HUES6 (cell line): ENCODE measurements around the gene MEGF11.

Source experiments
- H3K27ac ChIP-seq: 2 replicates; pipeline ENCODE4 v1.7.0; 2013; ENCODE audit warnings: low read depth, mild to moderate bottlenecking, low read length, inconsistent platforms
- H3K27me3 ChIP-seq: 2 replicates; pipeline ENCODE4 v1.6.1; 2013; ENCODE audit warnings: low read length; ENCODE audit not compliant: control insufficient read depth, insufficient read depth
- H3K36me3 ChIP-seq: 2 replicates; pipeline ENCODE4 v1.6.1; 2013; ENCODE audit warnings: low read length; ENCODE audit not compliant: control insufficient read depth, insufficient read depth
- H3K4me1 ChIP-seq: 2 replicates; pipeline ENCODE4 v1.6.1; 2013; ENCODE audit warnings: low read length; ENCODE audit not compliant: control insufficient read depth, insufficient read depth
- H3K4me3 ChIP-seq: 2 replicates; pipeline ENCODE4 v1.5.1; 2013; ENCODE audit warnings: low read depth, low read length
- H3K9ac ChIP-seq: one replicate; pipeline ENCODE4 v1.6.1; 2013; ENCODE audit warnings: mild to moderate bottlenecking, low read length
- H3K9me3 ChIP-seq: 2 replicates; pipeline ENCODE4 v1.6.1; 2013; ENCODE audit warnings: low read depth, low read length; ENCODE audit not compliant: control insufficient read depth, insufficient read depth

The MEGF11 gene

GRCh38 chr15:66226736-66227135, 26.8 kb downstream of the MEGF11 start:
- Histone ChIP-seq H3K9me3 (peaks cover 5% of the 10 kb centered on the region; the same call in 1 of the 2 replicates), H3K4me3 (no peak overlapping the region)

DNA sequence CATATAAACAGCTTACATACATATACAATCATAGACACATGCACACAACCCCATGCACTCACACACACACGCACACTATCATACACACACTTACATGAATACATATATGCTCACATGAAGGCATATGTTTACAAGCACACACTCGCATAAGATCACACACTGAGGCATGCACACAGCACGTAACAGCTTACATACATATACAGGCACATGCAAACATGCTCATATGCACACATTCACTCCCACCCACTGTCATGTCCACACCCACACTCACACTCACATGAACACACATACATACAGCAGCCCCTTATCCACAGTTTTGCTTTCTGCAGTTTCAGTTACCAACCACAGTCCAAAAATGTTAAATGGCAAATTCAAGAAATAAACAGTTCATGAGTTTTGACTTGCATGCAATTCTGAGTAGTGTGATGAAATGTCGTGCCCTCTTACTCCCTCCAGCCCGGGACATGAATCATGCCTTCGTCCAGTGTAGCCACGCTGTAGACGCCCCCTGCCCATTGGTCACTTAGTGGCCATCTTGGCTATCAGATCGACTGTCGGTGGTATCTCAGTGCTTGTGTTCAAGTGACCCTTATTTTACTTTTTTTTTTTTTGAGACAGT, 27.8 kb downstream of the MEGF11 start:
- Histone ChIP-seq H3K36me3 (no peaks in the 10 kb centered on the region), H3K9me3 (peaks cover 5% of the 10 kb centered on the region; the same call in 1 of the 2 replicates), H3K27ac (no peak overlapping the region), H3K9ac (no peak overlapping the region), H3K4me1 (no peaks in the 10 kb centered on the region; the same call in 1 of the 2 replicates), H3K4me3 (no peak overlapping the region), H3K27me3 (no peaks in the 10 kb centered on the region)

More at GRCh38 chr15:66226736-66227135, 26.8 kb downstream of the MEGF11 start:
- H3K27ac ChIP-seq = no peak overlapping the region
- no peaks in the 10 kb centered on the region; the same call in 1 of the 2 replicates for H3K4me1 ChIP-seq
- no peaks in the 10 kb centered on the region for H3K36me3 ChIP-seq
- H3K27me3 ChIP-seq = no peaks in the 10 kb centered on the region
- H3K9ac ChIP-seq = no peak overlapping the region

- H3K27ac ChIP-seq = no peak overlapping the region
- H3K27me3 ChIP-seq = no peaks in the 10 kb centered on the region
- no peak overlapping the region for H3K9ac ChIP-seq
- no peaks in the 10 kb centered on the region; the same call in 1 of the 2 replicates for H3K4me1 ChIP-seq
- H3K9me3 ChIP-seq = peaks cover 5% of the 10 kb centered on the region; the same call in 1 of the 2 replicates
- no peaks in the 10 kb centered on the region for H3K36me3 ChIP-seq
- H3K4me3 ChIP-seq = no peak overlapping the region
Measured at GRCh38 chr15:66224946-66225345, 28.6 kb downstream of the MEGF11 start.

- no peak overlapping the region for H3K9ac ChIP-seq
- no peak overlapping the region for H3K27ac ChIP-seq
- H3K9me3 ChIP-seq = no peaks in the 10 kb centered on the region
- no peak overlapping the region for H3K4me3 ChIP-seq
- H3K4me1 ChIP-seq = no peaks in the 10 kb centered on the region
- H3K36me3 ChIP-seq = no peaks in the 10 kb centered on the region
- no peaks in the 10 kb centered on the region for H3K27me3 ChIP-seq
Measured at GRCh38 chr15:66222273-66223198, 31.0 kb downstream of the MEGF11 start.

- Histone ChIP-seq H3K9ac (no peak overlapping the region), H3K27me3 (no peaks in the 10 kb centered on the region), H3K27ac (no peak overlapping the region), H3K36me3 (no peaks in the 10 kb centered on the region), H3K9me3 (no peaks in the 10 kb centered on the region), H3K4me1 (no peaks in the 10 kb centered on the region), H3K4me3 (no peak overlapping the region)
Measured at GRCh38 chr15:66221126-66221525, 32.4 kb downstream of the MEGF11 start.

- H3K9ac ChIP-seq = no peak overlapping the region
- no peaks in the 10 kb centered on the region for H3K9me3 ChIP-seq
- H3K27ac ChIP-seq = no peak overlapping the region
- H3K27me3 ChIP-seq = no peaks in the 10 kb centered on the region
- no peaks in the 10 kb centered on the region for H3K4me1 ChIP-seq
- H3K4me3 ChIP-seq = no peak overlapping the region
- H3K36me3 ChIP-seq = no peaks in the 10 kb centered on the region
Measured at GRCh38 chr15:66220601-66221000, 32.9 kb downstream of the MEGF11 start.

DNA sequence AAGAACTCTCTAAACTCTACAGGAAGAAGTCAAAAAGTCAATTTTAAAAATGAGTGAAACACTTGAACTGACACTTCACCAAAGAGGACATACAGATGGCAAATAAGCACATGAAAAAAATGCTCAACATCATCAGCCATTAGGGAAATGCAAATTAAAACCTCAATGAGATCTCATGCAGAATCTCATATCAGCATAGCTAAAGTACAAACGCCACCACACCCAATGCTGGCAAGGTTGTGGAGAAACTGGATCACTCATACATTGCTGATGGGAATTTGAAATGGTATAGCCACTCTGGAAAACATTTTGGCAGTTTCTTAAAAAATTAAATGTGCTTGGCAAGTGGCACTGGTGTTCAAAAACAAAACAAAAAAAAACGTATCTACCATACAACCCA, 34.2 kb downstream of the MEGF11 start:
- H3K36me3 ChIP-seq = no peaks in the 10 kb centered on the region

GRCh38 chr15:66216806-66217205, 36.7 kb downstream of the MEGF11 start:
- Histone ChIP-seq H3K27ac (no peak overlapping the region), H3K4me3 (no peak overlapping the region), H3K9me3 (no peaks in the 10 kb centered on the region), H3K27me3 (no peaks in the 10 kb centered on the region), H3K9ac (no peak overlapping the region), H3K36me3 (no peaks in the 10 kb centered on the region), H3K4me1 (no peaks in the 10 kb centered on the region)

More for the DNA sequence above, 34.2 kb downstream of the MEGF11 start:
- no peak overlapping the region for H3K4me3 ChIP-seq
- no peaks in the 10 kb centered on the region for H3K9me3 ChIP-seq
- no peak overlapping the region for H3K9ac ChIP-seq
- H3K27me3 ChIP-seq = no peaks in the 10 kb centered on the region
- no peaks in the 10 kb centered on the region for H3K4me1 ChIP-seq
- H3K27ac ChIP-seq = no peak overlapping the region

DNA sequence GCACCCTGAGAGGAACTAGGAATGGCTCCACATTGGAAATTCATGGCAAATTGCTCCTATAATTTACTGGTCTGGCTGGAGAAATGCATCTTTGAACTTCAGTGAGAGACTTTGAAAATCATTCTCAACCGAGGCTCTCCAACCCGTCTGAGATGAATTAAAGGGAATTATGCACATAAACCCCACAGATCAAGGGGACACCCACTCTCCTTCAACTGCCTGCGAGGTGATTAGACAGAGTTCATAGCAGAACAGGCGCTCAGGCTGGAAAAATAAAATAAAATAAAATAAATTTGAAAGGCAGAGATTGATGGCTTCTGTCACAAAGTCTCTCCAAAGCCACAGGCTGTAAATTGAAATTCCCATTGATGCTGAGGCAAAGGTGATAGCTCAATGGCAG, 37.7 kb downstream of the MEGF11 start:
- Histone ChIP-seq H3K36me3 (no peaks in the 10 kb centered on the region), H3K27me3 (no peaks in the 10 kb centered on the region), H3K4me3 (no peak overlapping the region), H3K9me3 (no peaks in the 10 kb centered on the region), H3K4me1 (no peaks in the 10 kb centered on the region), H3K9ac (no peak overlapping the region), H3K27ac (no peak overlapping the region)

DNA sequence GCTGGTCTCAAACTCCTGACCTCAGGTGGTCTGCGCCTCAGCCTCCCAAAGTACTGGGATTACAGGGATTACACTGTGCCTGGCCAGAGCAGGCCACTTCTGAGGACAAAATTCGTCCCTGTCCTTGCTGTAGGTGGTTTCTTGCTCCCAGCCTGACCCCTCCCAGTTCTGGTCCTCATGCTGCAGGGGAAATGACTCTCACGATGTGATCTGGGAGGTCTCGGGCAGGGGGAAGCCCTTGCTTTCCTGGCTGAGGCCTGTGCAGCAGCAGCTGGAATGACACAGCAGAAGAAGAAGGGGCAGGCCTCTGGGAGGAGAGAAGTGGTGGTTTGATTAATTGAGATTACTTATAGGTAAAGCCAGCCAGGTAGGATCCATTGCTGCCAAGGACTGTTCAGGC, 39.3 kb downstream of the MEGF11 start:
- no peak overlapping the region for H3K27ac ChIP-seq
- no peaks in the 10 kb centered on the region for H3K9me3 ChIP-seq
- no peak overlapping the region for H3K4me3 ChIP-seq

GRCh38 chr15:66212563-66212921, 41.0 kb downstream of the MEGF11 start:
- H3K4me3 ChIP-seq = no peak overlapping the region
- no peaks in the 10 kb centered on the region for H3K9me3 ChIP-seq
- no peak overlapping the region for H3K27ac ChIP-seq
- no peaks in the 10 kb centered on the region for H3K27me3 ChIP-seq
- no peaks in the 10 kb centered on the region for H3K4me1 ChIP-seq
- no peak overlapping the region for H3K9ac ChIP-seq
- H3K36me3 ChIP-seq = no peaks in the 10 kb centered on the region

More for the DNA sequence above, 39.3 kb downstream of the MEGF11 start:
- H3K9ac ChIP-seq = no peak overlapping the region
- no peaks in the 10 kb centered on the region for H3K4me1 ChIP-seq
- H3K36me3 ChIP-seq = no peaks in the 10 kb centered on the region
- no peaks in the 10 kb centered on the region for H3K27me3 ChIP-seq
